Measurements from ENCODE around the gene ARHGAP35.
"Not testable (repeated sequence)": the region's sequence is repeated elsewhere in the genome, so short reads cannot be mapped to it uniquely, and the experiment has no call there.

ARHGAP35 gene

DNA sequence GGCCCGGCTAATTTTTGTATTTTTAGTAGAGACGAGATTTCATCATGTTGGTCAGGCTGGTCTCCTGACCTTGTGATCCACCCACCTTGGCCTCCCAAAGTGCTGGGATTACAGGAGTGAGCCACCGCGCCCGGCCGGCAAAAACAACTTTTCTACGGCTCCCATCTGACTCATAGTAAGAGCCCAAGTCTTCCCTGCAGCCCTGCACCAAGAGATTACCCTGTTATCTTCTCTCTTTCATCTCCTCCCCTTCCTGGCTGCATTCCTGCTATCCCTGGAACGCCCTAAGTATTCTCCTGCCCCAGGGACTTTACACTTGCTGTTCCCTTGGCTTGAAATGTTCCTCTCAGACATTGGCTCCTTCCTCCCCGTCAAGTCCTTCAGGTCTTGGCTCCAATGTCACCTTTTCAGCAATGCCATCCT, 16.7 kb upstream of the ARHGAP35 start:
- no peak for DNase-seq (ENCODE audit: low read depth, low spot score)

DNA sequence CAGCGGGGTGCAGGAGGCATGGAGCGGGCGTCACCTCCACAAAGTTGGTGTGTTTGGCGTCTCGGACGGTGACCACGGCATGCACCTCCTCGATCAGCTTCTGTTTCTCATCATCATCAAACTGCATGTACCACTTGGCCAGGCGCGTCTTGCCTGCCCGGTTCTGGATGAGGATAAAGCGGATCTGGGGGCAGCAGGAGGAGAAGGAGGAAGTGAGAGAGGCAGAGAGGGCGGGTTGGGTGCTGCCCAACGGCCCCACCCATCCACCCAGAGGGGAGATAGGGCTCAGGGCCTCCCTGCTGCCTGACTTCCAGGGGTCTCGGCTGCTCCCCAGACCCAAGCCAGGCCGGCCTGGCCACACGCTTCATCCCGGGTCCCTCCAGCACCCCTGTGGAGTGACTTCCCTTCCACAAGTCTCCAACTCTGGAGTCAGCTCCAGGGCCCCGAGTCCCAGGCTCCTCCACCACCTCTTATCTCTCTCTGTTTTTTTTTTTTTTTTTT, 14.8 kb upstream of the ARHGAP35 start:
- DNase-seq (ENCODE audit: low read depth, low spot score) = no peak

DNA sequence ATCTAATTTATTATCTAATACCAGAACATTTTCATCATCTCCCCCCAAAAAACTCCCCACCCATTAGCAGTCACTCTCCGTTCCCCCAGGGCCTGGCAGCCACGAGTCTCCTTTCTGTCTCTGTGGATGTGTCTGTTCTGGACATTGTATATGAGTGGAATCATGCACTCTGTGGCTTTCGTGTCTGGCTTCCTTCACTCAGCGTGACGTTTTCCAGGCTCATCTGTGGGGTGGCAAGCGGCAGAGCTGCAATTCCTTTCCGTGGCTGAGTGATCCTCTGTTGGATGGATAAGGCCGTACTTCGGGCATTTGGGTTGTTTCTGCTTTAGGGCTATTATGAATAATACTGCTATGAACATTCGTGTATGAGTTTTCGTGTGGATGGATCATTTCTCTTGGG, 13.3 kb upstream of the ARHGAP35 start:
- no peak for DNase-seq (ENCODE audit: low read depth, low spot score)

DNA sequence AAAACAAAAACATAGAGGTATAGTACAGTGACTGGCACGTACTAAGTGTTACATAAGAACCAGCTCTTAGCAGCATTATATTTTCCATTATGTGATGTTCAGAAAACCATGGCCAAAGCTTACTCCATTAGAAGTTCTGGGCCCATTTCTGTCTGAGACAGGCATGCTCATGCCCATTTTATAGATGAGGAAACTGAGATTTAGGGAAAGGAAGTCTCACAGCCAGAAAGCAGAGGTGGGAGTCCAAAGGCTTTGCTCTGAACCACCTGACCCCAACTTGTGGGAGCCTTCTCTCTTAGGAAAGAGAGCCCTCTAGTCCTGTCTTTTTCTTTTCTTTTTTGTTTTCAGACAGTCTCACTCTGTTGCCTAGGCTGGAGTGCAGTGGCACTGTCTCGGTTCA, 12.4 kb upstream of the ARHGAP35 start:
- DNase-seq (ENCODE audit: low read depth, low spot score) = no peak

DNA sequence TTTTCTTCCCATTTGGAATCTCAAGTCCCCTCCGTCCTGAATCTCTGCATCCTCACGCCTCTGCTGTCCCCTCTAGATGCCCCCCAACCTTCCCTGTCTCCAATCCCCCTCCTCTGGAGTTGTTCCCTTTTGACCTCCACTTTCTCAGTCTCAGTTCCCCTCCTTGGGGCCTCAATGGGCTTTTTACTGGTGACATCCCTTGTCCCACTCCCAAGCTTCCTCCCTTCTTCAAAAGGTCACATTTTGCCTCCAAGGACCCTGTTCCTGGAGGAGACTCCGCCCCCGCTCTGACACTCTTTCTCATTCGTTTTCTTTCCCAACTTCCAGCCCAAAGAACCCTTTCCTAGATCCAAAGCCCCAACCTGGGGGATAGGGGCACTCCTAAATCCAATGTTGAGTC, 11.2 kb upstream of the ARHGAP35 start:
- DNase-seq (ENCODE audit: low read depth, low spot score) = no peak

DNA sequence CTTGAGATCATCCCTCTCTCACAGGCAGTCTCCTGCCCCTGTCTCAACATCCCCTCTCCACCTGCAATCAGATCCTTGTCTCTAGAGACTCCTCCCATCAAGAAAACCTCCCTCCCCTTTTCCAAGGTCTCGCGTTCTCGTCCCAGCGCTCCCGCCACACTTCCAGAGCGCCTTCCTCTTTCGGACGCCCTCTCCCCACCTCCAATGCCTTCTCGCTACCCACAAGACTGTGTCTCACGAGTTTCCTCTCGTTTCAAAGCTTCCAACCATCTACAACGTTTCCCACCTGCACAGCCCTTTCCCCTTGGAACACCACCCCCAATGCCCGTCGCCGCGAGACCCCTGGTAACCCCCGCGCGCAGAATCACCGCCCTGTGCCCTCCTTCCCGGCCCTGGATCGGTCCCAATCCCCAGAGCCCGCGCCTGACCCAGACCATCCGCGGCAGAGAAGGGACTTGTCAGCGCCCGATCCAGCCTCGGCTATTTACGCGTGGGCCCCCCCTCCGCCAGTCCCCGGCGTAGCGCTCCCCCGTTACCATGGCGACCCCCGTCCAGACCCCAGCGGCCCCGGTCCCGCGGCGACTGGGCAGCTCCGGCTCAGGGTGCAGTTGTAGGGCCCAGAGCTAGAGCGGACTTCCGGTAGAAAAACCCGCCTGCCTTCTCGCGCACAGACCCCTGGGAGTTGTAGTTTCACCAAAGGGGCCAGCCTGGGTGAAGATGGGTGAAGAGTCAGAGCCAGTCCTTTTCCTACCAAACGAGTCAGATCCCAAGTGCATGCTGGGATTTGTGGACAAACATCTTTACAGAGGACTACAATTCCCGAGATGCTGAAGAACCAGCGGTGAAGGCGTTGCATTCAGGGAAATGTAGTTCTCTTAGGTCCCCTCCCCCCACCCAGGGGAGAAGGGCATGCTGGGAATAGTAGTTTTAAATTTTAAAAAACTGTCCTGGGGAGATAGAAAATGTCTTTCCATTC, 10.3 kb upstream of the ARHGAP35 start, which contains the start of gene AP2S1:
AP2S1 (minus strand) TSS at position 619 of the 976 bp plus-strand sequence; CDS start at position 539, 80 bp downstream.
- peak; percentile 98 for DNase-seq (ENCODE audit: low read depth, low spot score)

DNA sequence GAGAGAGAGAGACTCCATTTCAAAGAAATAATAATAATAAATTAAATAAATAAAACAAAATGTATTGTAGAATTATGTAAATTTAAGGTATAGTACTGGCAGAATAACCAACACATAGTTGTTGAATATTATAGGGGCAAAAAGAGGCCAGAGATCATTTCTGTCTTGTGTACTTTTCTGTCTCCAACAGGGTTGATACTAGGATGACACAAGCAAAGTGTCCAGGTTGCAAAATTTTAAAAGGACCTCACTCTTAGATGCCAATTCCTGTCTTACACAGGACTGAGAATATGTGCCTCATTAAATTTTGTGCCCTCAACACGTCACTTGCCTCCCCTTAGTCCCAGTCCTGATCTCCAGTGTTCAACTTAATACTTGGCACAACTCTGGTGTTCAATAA, 8.0 kb upstream of the ARHGAP35 start:
- DNase-seq (ENCODE audit: low read depth, low spot score) = no peak

DNA sequence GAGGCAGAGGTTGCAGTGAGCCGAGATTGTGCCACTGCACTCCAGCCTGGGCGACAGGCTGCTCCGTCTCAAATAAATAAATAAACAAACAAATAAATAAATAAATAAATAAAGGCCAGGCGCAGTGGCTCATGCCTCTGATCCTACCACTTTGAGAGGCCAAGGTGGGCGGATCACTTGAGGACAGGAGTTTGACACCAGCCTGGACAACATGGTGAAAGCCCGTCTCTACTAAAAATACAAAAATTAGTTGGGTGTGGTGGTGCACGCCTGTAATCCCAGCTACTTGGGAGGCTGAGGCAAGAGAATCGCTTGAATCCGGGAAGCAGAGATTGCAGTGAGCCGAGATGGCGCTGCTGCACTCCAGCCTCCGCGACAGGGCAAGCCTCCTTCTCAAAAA, 6.1 kb upstream of the ARHGAP35 start:
- not testable (repeated sequence) for DNase-seq (ENCODE audit: low read depth, low spot score)

DNA sequence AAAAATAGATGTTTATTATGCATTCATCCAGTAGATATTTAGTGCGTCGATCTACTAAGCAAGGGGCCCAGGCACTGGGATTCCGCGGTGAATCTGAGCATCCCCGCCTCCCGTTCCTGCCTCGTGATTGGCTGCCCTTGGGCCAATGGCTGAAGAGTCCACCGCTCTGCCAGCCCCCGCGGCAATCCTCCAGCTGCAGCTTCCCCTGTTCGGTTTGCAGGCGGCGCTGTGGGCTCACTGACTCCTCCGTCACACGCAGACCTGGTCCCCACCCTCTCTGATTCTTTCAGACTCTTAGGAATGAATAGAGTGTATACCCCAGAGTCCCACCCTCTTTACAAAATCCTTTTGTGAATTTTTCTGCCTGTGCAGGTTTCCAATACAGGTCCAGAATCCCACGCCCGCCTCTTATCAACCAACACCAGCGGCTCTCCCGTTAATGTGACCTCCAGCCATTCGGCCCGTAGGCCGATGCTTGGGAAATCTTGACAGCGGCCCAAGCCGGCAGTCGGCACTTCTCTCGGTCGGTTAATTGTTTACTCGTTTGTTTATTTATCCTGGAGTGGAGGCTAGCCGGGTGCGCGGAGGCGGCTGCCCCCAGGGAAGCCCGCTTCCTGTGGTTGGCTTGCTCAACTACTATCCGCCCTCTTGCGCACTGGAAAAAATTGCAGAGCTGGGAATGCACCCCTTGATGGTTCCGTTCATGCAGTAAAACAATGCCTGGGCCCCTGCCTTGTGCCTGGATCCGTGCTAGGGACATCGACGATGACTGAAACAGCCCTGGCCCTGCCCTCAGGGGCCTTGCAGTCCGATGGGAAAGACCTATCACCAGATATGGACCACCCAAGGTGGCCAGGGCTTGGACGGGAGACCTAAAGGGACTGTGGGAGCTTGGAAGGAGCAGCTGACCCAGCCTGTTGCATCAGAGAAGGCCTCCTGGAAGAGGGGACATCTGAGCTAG, 4.5 kb upstream of the ARHGAP35 start:
- peak; percentile 80 for DNase-seq (ENCODE audit: low read depth, low spot score)

DNA sequence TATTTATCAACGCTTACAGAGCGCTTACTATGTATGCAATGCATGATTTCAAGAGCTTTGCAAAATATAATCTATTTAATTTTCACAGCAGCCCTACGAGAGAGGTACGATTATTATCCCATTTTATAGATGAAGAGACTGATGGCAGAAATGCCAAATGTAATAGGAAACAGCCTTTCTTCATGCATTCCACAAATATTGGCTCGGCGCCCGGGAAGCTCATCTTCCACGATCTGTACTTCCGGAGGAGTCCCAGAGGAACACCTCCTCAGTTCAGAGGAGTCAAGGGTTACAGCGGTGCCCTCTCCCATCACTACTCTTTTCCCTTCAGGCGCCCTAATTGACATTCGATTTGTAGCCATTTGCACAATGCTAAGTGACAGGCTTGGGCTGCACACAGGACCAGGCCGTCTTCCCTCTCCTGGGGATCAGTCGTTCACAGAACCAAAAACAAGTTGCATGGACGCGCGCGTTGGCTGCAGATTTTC, 1.1 kb upstream of the ARHGAP35 start:
- no peak for DNase-seq (ENCODE audit: low read depth, low spot score)

DNA sequence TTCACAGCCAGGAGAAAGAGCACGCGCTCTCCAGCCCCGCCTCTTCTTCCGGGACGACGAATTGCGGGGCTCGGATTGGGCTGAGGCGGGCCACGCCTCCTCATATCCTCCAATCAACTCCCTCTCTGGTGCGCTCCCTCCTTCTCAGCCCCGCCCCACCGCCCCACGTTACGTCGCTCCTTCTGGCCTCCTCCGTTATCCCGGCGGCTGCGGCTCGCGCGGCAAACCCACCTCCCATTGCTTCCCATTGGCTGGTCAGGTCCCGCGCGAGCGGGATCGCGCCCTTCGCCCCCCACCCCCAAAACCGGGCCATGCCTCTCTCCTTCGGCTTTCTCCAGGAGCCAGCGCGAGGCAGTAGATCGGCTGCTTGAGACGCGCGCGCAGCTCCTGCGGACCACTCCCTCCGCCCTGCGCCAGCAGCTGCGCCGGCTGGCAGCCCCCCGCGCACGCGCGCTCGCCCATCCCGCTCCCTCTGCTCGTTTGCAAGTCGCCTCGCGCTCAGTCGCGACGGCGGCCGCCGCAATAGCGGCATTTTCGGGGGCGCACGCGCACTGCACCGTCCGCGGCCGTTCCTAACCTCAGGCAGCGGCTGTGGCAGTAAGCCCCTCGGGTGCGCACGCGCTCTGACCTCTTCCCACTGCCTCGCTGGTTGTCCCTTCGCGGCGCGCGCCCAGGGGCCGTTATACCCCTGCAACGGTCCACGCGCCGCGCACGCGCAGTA, 512 bp upstream of the ARHGAP35 start:
- peak; percentile 96 for DNase-seq (ENCODE audit: low read depth, low spot score)

DNA sequence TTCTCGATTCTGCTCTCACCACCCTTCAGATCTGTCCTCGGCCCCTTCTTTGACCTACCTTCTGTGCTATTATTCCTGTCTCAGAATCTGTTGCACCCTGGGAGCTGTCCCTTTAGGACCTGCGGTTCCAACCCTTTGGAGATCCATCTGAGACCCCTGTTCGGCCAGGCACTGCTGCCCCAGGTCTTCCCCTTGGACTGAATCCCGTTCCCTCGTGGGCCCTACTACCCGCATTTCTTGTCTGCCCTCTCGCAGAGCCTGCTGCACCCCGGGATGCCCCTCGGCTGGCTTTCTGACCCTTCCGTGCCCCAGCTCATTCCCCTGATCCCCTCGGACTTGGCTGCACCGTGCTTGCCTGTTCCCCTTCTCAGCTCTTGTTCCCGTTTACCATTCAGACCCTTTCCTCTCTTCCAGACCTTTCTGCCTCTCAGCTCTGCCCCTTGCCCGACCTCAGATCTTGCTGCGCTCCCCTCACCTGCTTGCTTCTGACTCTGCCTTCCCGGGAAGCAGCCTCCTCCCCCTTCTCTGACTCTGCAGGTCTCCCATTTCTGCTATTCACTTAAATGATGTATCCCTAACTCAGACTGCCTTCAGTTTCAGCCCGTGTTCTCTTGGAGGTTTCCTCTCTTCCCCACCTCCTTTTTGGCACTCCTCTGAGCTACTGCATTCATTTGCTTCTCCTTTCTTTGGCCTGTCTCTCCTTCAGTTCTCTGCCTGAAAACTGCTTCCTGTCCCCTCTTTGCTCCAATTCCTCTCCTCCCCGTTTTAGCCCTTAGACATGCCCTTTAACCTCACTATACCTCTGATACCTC, 1.1 kb downstream of the ARHGAP35 start:
- no peak for DNase-seq (ENCODE audit: low read depth, low spot score)

DNA sequence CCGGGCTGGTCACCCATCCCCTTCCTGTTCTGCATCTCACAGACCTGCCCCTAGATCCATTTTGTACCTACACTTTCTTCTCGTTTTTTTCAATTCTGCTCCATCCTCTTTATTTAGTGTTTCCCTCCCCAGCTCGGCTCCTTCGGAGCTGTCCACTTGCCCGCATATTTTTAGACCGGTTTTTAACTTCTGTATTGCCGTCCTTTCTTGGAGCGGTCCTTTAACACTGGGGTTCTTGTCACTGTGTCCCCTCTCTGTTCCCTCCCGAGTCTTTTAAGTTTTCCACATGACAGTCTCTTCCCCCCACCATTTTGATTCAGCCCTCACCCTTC, 1.7 kb downstream of the ARHGAP35 start:
- no peak for DNase-seq (ENCODE audit: low read depth, low spot score)

DNA sequence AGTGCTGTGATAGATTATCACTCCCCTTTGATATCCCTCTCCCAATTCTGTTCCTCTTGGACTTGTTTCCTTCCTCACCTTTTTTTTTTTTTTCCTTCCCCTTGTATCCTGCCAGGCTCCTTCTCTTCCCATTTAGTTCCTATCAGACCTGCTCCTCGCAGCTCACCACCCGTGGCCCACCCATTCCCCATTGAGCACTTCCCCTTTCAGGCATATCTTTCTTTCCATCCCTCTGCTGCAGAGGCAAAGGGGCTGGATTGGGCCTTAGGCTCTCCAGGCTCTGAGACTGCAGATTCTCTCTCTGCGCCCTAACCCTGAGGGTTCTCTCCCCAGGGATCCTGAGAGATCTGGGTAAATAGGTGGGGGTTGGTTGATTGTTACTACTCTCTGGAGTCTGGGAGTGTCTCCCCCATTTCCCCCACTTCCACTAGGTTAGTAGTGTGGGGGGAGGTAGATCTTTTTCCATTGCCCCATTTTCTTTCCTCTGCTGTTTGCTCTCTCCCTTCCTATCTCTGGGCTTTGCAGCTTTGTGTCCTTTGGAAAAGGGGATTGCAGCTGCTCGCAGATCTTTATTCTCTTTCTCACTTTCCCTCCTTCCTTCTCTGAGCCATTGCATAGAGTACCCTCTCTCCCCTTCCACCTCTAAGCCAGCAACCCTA, 2.3 kb downstream of the ARHGAP35 start:
- DNase-seq (ENCODE audit: low read depth, low spot score) = no peak

DNA sequence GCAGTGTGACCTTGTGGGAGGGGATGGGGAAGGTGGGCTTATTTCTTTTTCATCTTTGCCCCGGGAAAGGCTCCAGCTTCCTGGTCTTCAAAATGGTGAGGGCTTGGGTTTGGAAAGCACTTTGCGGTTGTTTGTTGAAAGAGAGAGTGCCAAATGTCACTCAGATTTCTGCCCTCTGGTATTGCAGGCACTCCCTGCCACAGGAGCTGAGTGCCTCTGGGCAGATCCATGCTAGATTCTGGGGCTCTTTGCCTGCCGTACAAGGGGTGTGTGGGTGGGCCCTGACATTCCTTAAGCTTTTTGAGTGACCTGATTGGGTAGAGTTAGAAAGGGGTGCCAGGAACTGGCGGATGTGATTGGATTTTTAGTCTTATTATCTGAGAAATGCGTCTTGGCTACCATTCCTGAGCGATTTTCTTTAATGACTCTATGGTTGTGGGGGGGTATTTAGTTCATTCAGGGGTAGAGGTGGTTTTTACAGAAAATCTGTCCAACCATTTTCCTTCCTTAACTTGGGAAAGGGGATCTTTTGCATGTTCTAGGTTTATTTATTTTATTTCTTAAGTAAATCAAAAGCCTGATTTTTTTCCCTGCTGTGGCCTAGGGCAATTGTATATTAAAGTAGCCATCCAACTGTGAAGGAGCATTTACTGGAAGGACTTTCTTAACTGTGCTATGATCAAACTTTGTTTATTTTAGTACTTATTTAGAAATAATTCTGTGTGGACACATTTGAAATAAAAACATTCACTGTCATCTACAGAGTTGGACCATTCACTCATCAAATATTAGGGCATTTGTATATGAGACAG, 3.2 kb downstream of the ARHGAP35 start:
- no peak for DNase-seq (ENCODE audit: low read depth, low spot score)

DNA sequence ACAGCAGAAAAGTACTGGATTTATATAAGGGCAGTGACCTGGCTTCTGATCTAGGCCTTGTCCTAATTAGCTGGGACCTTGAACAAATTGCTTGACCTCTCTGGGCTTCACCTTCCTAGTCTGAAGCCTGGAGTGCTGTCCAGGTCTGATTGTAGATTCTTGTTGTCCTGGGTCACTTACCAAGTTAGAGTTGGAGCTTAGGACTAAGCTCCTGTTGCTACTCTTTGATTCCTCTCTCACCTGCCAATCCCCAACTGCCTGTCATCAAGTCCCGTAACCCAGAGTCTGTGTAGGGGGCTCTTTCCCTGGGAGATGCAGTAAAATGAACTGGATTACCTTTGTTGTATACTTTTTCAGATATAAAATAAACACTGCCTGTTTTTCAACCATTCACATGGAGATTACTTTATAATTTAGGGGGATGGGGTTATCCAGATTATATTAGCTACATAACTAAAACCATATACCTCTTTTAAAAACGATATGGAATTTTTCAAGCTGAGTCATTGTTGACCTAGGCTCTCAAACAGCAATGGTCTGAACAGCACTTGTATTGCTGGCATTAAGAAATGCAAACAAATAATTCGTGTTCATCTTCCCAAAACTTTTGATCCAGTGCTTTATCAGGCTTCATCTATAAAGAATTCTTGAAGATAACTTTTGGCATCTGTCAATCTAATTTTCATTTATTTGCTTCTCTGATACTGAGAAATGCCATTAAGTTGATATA, 5.8 kb downstream of the ARHGAP35 start:
- DNase-seq (ENCODE audit: low read depth, low spot score) = no peak

DNA sequence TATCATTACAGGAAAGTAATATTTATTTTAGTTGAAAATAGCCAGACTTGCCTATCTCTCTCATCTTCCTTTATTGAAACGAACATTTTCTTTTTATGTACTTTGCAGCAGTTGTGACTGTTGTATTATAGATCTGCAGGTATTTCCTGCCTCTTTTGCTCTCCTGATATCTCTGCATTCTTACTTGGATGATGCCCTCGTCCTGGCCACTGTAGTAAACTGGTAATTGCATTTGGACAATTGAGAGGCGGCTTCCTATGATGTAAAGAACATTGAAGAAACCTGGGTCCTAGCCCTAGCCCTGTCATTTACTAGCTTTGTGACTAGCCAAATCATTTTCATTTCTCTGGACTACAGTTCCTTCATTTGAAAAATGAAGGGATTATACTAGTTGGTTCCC, 6.4 kb downstream of the ARHGAP35 start:
- DNase-seq (ENCODE audit: low read depth, low spot score) = no peak
